Stimulated activated CD4-positive, alpha-beta T cell treated with anti-CD3 and anti-CD28 coated beads, Interleukin-2, amount 100 ng/mL, for 48 hours (primary cell): ENCODE measurements around the gene NPAS3.

Source experiments
- DNase-seq, 2 donors: peaks; one replicate each; pipeline ENCODE4 v3.0.0-alpha.2; 2020

The NPAS3 gene

DNA sequence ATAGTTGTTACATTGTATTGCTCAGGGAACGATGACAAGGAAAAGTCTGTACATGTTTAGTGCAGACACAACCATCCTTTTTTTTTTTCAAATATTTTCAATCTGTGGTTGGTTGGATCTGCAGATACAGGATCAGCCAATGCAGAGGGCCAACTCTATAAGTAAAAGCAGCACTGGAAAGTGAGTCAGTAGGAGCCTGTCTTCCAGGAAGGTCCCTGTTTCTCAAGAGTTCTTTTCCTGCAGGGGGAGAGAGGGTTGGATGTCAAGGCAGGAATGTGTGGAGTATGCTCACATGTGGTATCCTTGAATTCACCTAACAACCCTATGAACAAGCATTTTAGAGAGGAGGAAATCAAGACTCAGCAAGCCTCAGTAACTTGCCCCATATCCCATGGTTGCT, 409.1 kb downstream of the NPAS3 start:
- no peak for DNase-seq

DNA sequence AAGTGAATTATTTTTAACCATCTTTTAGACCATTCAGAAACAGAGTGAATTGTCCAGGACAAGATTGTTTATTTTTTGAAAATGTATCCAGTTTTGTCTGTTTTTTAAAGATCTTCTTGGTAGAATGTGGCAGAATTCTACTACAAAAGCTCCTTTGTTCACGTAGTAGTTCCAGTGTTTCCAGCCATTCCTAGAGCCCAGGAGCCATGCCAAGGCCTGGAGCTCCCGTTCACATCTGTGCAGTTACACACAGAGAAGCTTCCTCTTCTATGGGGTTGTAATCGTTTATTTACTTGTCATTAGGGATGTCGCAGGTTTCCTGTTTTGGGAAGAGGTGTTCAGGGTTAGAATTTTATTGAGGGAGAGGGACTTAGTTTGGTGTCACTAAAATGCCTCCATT, 409.8 kb downstream of the NPAS3 start:
- DNase-seq: no peak

DNA sequence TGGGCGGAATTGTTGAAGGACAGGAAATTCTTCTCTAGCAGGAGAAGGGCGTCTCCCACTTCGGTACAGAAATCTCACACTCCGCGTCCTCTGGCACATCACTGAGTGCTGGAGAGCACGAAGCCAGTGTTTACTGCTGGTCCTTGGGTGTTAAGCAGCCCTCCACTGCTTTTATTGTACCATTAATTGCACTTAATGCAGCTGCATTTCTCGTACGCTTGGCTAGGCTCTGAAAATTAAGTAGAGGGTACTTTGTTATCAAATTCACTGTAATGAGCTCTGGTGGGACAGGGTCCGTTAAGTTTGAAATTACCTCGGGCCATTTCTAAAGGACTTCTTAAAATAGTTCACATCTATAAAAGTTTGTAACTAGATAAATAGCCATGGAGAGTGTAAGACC, 411.2 kb downstream of the NPAS3 start:
- DNase-seq: no peak

DNA sequence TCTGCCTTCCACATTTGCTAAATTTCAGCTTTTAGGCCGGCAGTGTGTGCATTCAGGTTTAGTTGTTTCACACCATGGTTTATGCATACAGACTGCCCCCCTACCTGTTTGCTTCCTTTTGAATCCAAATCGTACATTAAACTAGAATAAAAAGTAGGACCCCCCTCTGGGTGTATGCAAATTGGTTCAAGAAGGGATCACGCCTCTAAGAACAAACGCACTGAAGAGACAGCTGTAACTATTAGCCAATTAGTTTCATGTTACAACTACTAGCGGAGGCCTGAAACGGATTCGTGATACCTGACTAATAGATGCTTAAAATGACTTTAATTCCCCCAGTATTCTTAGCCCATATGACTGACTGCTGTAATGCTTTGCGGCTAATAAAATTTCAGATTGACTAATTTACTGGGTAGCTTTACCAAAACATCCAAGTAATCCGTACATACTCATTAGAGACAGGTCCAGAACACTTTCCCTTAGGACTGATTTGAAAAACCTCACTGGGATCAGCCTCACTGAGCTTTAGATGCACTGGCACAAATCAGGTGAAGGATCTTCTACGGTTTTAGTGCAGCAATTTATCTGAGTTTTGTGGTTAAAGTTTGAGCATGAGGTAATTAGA, 411.8 kb downstream of the NPAS3 start:
- no peak for DNase-seq

DNA sequence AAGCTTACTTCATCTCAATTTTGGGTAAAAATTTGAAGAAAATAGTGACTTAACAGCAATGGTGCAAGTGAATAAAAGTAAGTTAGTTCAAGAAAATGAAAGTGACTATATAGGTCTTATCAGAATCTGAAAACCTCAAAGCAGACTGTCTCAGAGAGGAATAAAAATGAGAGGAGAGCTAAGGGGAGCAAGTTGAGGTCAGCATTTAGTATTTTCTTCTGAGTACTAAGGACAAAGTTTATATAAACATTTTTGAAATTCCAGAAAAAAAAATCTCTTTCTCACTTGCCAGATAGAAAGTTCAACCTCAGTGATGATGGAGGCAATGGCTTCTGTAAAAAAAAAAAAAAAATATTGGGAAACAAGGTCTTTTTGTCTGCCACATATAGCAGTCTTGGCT, 414.1 kb downstream of the NPAS3 start:
- no peak for DNase-seq

DNA sequence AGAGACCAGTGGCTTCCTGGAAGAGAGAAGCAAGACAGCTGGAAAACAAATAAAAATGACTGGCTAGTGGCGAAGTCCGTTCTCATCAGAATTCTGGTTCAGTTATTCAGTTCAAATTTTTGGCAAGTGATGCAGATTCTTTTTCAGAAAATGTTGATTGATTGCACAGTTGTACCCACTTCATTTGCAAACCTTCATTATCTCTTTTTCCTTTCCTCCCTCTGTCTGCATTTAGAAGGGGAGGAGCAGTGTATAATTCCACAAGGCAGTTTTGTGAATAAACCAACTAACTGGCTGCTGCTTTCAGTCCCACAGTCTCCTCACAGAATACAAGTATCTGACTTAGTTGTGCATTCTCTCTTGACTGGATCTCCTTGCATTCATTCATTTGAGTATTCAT, 417.5 kb downstream of the NPAS3 start:
- DNase-seq: no peak

DNA sequence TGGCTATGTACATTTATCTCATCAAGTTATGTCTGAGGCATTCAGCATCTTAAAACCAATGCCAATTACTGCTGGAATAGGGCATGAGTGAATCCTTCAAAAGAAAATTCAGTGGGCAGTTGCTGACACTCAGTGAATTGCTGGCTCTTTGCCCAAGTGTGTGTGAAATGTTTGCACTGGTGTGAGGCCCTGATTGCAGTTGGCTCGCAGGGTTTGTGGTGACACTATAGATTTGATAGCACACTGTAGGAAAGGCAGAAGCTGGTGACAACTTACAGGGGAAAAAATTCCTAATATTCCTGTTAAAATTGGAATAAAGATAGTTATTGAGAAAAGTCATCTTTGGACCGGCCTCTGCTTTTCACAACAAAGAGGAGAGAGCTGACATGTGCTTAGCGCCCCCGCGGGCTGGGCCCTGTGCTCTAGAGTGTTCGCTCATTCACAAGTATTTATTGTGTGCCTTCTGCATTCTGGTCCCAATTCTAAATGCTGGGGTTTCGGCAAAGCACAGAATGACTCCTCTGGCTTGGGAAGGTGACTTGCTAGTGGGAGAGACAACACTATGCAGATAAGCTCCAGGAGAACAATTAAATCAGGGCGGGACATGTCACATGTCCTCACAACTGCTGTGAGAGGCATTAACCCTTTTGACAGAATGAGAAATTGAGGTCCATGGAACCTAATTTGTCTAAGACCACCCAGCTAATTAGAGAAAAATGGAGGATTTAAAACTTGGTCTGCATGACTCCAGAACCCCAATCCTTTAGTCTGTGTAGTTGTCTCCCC, 418.7 kb downstream of the NPAS3 start:
- no peak for DNase-seq

DNA sequence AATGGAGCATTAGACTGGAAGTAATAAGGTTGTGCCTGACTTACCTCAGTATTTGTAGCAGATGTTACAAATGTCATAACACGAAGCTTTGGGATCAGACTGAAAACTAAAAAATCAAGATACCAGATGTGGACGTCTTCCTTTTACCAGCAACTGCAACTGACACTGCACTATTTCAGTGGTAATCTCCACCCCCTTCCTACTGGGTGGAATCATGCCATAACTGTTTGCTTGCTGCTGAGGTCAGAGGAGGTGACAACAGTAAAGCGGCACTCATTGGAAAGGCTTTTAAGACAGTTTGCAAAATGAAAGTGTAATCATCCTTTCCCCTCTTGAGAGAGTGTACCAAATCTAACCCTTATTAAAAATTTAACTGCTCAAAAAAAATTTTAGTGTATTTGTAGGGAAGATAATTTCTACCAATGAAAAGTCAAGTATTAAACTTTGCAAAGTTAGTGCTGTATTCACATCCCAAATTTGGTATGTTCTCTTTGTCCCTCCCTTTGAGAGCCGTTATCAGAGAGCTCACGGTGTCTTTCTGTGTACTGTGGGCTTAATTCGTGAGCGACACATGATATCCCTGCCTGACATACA, 420.7 kb downstream of the NPAS3 start:
- no peak for DNase-seq

DNA sequence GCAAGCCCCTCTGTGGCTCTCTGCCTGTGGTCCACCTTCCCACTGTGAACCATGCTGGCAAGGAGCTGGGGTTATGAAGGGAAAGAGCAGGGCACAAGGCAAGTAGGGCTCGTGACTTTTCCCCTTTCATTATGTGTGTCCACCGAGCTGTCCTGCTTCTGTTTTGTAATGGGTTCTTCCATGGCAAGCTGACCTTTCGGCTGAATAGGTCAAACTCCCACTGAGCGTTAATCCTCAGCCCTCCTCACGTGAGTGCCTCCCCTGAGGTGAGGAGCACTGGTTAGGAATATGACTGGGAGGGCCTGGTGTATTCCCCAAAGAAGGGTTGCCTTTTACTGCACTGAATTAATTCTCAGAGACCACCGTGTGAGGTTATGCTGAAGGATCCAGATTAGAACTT, 424.3 kb downstream of the NPAS3 start:
- no peak for DNase-seq

DNA sequence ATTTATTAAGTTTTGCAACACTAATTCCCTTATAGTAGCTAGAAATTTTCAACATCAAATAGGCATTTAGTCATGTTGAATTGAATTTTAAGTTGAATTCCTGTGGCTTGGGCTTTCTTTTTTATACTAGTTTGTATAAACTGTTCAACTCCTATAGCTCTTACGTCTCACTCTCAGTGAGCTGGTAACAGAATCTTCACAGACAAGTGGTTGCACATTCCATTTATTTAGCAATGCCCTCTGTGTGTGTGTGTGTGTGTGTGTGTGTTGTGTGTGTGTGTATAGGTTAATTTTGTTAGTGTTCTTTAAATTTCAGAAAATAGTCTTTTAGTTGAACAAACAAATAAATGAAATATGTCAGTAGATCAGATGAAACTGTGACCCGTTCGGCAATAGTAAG, 425.0 kb downstream of the NPAS3 start:
- DNase-seq: no peak

DNA sequence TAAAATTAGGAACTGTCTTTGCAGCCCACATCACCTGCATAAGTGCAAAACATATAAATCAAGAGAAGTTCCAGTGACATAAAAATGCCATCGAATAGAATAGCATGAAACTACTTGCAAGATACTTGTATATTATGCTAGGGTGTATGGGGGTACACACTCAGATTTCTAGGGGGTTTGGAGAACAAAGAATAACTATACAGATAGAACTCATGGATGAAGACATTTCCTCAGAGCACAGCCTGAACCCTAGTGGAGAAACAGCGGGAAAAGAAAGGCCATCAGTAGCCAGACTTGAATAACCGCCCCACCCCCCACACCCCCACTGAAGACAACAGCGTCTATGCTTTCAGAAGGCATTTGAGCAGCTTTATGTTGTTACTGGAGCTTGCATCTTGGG, 425.8 kb downstream of the NPAS3 start:
- DNase-seq: no peak

DNA sequence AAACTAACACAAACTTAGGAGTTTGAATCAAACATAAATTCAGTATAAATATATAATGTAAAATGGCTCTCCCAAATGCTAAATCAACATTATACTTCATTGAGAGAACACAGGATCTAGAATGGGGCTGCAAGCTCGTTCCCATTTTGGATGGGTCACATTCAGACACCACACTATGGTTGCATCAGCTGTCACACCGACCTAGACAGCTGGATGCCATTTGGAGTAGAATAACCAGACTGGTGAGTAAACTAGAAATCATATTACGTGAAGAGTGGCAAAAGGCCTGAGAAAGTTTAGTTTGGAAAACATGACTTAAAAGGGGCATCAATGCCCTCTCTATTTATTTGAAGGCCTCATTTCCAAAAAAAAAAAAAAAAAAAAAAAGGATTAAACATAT, 430.4 kb downstream of the NPAS3 start:
- no peak for DNase-seq

DNA sequence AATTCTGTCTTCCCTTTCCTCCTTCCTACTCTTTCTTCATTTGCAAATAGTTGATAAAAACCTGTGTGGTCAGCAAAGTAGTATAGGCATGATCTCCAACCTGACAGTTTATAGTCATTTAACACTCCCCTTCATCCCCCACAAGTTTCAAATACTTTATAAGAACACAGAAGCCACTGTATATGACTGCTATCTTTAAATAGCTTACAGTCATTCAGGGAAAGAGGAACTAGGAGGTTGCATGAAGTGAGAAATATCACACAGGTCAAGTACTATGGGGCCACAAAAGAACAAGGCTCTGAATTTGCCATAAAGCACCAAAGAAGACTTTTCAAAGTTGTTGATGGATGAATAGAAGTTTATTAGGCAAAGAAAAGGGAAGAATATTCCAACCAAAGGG, 431.3 kb downstream of the NPAS3 start:
- no peak for DNase-seq

DNA sequence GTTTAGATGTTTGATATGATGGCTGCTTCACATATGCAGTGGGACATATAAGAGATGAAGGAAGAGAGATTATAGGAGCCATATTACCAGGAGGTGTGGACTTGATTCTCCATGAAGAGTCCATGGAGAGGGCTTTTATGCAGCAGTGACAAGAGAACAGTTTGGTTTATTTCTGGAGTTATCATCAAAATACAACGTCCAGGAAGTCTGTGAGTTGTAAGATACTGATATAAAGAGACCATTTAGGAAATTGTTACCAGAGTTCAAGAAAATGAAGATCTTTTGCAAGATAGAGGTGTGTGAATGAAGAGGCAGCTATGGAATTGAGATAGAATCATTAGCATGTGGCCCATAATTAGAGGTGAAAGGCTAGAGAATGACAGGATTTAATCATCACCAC, 431.7 kb downstream of the NPAS3 start:
- DNase-seq: no peak

DNA sequence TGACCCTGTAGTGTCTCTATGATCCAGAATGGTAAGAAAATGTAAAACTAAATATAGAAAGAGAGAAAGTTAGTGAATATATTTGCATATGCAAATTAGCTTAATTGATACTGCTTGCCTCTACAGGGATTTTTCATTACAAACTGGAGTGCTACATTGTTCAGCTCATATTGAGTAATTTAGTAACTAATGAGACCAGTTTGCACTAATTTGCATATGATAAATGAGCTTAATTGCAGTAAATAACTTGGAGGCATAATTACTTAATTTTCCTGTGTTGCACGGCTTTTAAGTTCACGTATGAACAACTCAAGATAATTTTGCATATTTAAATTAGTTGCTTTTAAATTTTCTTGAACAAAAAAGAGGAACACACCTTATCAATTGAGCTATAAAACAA, 436.5 kb downstream of the NPAS3 start:
- DNase-seq: no peak

DNA sequence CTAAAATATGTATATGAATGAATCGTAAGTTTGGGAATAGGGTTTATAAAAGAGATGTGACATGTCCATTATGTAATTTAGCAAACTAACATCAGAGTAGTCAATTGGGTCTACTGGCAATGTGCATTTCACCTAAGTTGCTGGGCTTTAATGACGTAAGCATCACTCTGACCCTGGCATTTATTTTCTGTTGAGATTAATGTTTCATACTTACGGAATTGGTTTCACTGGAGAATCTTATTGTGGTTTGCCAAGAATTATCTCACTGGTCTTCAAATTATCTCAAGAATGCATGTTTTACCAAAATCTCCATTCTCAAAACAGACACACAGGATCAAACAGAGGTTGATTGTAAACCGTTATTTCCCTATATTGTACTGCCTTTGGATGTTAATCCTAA, 437.1 kb downstream of the NPAS3 start:
- DNase-seq: no peak

DNA sequence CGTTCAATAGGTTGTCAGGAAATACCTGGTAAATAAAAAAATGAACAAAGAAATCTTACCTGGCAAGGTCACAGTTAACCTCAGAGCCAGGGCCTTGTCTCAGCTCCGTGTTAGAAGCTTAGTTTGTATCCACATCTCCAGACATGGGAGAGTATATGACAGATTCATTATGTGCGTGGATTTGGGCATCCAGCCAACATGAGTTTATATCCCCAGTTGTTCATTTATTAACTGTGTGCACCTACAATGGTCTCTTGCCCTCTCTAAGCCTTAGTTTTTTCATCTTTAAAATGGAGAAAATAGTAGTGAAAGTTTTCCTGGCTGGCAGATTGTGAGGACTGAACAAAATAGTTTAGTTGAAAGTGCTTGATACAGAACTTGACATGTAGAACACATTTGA, 437.8 kb downstream of the NPAS3 start:
- no peak for DNase-seq

DNA sequence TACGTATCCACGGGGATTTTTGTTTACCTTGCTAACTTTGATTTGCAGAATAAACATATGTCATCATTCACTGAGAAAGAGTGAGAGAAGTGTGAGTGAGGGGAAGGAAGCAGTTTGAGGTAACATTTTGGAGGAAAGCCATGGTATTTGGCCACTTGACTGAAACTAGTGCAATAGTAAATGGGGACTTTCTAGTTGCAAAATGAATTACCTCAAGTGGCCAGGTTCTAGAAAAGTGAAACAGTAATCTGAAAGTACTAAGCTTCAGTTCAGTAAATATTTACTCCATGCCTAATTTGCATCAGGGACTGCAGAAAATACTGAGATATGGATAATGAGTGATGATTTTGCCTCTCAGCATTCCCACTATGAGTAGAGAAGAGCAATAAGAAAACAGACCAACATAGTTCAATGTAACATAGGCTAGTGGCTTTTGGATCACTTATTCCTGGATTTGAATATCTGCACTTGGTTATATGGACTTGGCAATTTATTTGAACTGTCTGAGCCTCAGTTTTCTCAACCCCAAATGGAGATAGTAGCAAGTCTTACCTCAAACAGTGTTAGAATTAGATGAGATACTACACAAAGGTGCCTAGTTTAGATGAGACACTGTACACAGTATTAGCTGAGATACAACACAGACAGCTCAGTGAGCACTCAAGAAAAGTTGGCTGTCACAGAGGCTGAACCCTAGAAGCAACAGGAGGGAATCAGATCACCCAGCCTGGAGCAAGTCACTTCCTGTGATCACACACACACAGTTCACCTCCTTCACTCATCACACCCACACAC, 439.1 kb downstream of the NPAS3 start:
- DNase-seq: no peak

DNA sequence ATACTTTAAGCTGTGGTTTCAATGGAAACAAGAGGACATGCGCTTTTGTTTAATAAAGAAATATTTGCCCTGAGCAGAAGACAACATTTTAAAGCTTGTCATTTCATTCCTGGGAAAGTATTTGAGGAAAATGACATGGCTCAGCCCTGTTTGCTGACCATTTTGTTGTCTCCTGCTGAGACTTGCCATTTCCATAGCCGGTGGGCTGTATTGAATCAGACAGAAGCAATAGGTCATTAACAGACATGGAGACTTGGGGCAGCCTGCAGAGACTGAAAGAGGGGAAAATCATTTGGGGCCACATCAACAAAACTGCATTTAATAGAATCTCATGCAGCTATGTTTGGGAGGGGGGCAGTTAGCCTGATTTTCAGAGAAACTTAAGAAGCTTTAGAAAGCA, 443.0 kb downstream of the NPAS3 start:
- DNase-seq: no peak

DNA sequence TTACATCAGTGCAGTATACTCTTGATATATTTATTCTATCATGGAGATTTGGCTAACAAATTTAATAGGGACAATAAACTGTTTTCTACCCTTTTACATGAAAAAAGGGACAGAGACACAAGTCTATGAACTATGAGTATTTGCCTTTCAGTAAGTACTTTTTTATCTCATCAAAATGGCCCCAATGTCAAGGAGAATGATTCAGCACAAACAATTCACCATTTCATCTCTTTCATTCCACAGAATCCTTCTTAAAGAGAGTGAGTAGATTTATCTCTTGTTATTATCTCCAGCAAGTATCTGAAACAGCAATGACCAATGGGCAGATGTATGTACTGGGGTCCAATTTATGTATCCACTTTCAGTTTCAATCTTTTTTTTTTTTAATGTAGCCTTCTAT, 447.5 kb downstream of the NPAS3 start:
- no peak for DNase-seq

DNA sequence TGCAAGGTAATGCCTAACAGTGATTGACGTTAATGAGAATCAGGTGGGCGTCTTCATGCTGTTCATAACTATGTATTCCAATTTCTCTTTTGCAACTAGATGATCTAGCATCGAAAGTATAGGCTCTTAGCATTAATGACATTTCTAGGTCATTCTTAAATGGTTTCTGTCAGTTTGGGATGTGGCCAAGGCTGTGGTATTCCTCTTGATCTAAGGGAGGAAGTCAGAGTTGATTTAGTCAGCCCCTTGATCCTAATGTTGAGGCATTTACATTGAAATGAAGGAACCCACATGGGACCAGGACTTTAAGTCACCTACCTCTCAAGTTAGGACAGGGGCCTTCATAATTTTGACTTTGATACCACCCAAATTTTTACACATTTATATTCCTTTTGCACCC, 448.1 kb downstream of the NPAS3 start:
- DNase-seq: no peak

DNA sequence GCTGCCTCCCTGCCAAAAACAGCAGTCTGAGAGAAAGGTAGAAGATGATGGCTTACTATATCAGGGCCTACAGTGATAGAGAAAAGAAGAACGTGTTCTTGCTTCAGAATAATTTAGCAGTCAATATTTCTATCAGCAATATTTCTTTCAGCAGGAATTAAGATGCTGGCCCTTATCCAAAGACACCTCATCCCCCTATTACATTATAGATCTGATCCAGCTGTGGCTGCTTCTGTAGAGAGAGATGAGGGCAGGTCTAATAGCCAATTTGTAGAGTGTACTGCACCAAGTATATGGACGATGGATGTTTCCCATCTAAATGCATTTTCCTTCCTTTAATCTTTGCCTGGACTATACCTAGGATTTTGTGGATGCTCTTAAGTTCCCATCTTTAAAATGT, 451.7 kb downstream of the NPAS3 start:
- DNase-seq: no peak

DNA sequence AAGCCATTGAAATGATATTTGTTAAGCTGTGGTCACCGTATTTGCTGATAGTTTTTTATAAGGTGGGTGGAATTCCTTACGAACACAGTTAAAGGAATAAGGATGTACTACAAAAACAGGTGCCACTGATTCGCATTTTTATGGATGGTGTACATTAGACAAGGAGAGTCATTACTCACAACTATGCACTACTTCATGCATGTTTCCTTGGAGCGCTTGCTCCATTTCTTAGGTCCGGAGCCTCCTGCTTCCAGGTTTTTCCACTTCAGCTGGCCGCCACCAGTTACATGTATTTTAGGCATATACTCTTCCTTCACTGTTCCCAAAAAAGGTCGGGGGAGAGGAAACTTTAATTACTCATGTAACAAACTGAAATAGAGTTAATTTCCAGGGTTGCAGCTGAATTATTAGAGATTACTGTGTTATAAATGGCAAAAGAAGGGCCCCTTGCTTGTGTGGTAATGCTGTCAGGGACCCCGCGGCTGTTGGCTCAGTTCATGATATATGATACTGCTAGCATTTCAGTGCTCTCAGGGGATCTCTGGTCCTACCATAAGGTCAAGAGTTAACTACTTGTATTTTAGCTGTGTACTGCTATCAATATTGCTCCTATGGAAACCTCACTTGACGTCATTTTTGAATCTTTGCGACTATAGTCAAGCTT, 454.7 kb downstream of the NPAS3 start:
- DNase-seq: no peak
